Stimulated activated CD4-positive, alpha-beta T cell treated with anti-CD3 and anti-CD28 coated beads, TNF-alpha, amount 100 ng/mL, for 48 hours (primary cell): Measurements from ENCODE around the gene RNASE8.

Experiments
- DNase-seq, 3 donors: peaks; one replicate each; pipeline ENCODE4 v3.0.0-alpha.2; 2020; ENCODE audit warnings: low read depth in 3 of 3

RNASE8 gene

GRCh38 chr14:21092273-21093011 is 34.8 kb downstream of the RNASE8 start:
- peak; percentile 78 to 88 (median 86) for DNase-seq

- no peak for DNase-seq
These were observed 35.4 kb downstream of the RNASE8 start for GRCh38 chr14:21093018-21093417.

- no peak for DNase-seq
These were observed 36.4 kb downstream of the RNASE8 start for GRCh38 chr14:21093769-21094681.

- DNase-seq = no peak
These were observed 38.0 kb downstream of the RNASE8 start for GRCh38 chr14:21095430-21096205.

- no peak for DNase-seq
These were observed 38.8 kb downstream of the RNASE8 start for GRCh38 chr14:21096438-21096837.

GRCh38 chr14:21096978-21097635 is 39.5 kb downstream of the RNASE8 start:
- DNase-seq = no peak

GRCh38 chr14:21097636-21098075 is 40.0 kb downstream of the RNASE8 start:
- no peak for DNase-seq

- DNase-seq = no peak
These were observed 40.7 kb downstream of the RNASE8 start, which contains the start of gene ZNF219 for GRCh38 chr14:21098076-21098891. Gene ZNF219, minus strand, starts transcription at chr14:21098655. Its CDS starts 5,064 bp downstream, at chr14:21093591.

- no peak for DNase-seq
These were observed 41.4 kb downstream of the RNASE8 start for GRCh38 chr14:21098892-21099595.

GRCh38 chr14:21099596-21099985 is 42.0 kb downstream of the RNASE8 start:
- no peak for DNase-seq

GRCh38 chr14:21100931-21101330 is 43.3 kb downstream of the RNASE8 start, which contains the start of gene TMEM253:
Gene TMEM253, plus strand, starts transcription at chr14:21101066. Its CDS starts 278 bp downstream, at chr14:21101344.
- no peak for DNase-seq

- DNase-seq = no peak
These were observed 44.3 kb downstream of the RNASE8 start for GRCh38 chr14:21101802-21102413.

GRCh38 chr14:21102521-21103410 is 45.1 kb downstream of the RNASE8 start:
- DNase-seq = no peak

- DNase-seq = no peak
These were observed 45.7 kb downstream of the RNASE8 start for GRCh38 chr14:21103411-21103709.

- peak; percentile 82 to 91 (median 90) for DNase-seq
These were observed 46.3 kb downstream of the RNASE8 start for GRCh38 chr14:21103710-21104447.

GRCh38 chr14:21104448-21105060 is 46.9 kb downstream of the RNASE8 start:
- DNase-seq = peak in 2 of 3 donors; percentile 41 to 55

- no peak for DNase-seq
These were observed 47.5 kb downstream of the RNASE8 start for GRCh38 chr14:21105095-21105494.
